GM15510 (cell line): ENCODE measurements around the gene G3BP1.

Experiments used
- POLR2A ChIP-seq: IDR thresholded peaks from 3 replicates; pipeline ENCODE4 v1.6.1; 2011; ENCODE audit warnings: borderline replicate concordance; ENCODE audit not compliant: insufficient read length; ENCODE audit errors: extremely low read depth

G3BP1 gene

GRCh38 chr5:151810897-151811296, 39.1 kb downstream of the G3BP1 start:
- no peak for TF ChIP-seq POLR2A

- no peak for TF ChIP-seq POLR2A
Measured at GRCh38 chr5:151811593-151812321, 40.0 kb downstream of the G3BP1 start.

- no peak for TF ChIP-seq POLR2A
Measured at GRCh38 chr5:151812757-151813309, 41.1 kb downstream of the G3BP1 start.

GRCh38 chr5:151815051-151815450, 43.3 kb downstream of the G3BP1 start:
- TF ChIP-seq POLR2A: no peak

- no peak for TF ChIP-seq POLR2A
Measured at GRCh38 chr5:151819830-151820229, 48.1 kb downstream of the G3BP1 start.

GRCh38 chr5:151820271-151820670, 48.5 kb downstream of the G3BP1 start:
- TF ChIP-seq POLR2A: no peak

GRCh38 chr5:151820903-151821302, 49.1 kb downstream of the G3BP1 start:
- TF ChIP-seq POLR2A: no peak

- no peak for TF ChIP-seq POLR2A
Measured at GRCh38 chr5:151822141-151822540, 50.4 kb downstream of the G3BP1 start.

- TF ChIP-seq POLR2A: no peak
Measured at GRCh38 chr5:151825445-151825844, 53.7 kb downstream of the G3BP1 start.

- TF ChIP-seq POLR2A: no peak
Measured at GRCh38 chr5:151829370-151829769, 57.6 kb downstream of the G3BP1 start.

- TF ChIP-seq POLR2A: no peak
Measured at GRCh38 chr5:151846765-151847164, 75.0 kb downstream of the G3BP1 start.

- no peak for TF ChIP-seq POLR2A
Measured at GRCh38 chr5:151847871-151848270, 76.1 kb downstream of the G3BP1 start.

GRCh38 chr5:151855701-151856100, 83.9 kb downstream of the G3BP1 start:
- no peak for TF ChIP-seq POLR2A

- TF ChIP-seq POLR2A: no peak
Measured at GRCh38 chr5:151856861-151857260, 85.1 kb downstream of the G3BP1 start.
